Measurements from ENCODE around the gene MTHFR.

- TF ChIP-seq, protein P1, sequence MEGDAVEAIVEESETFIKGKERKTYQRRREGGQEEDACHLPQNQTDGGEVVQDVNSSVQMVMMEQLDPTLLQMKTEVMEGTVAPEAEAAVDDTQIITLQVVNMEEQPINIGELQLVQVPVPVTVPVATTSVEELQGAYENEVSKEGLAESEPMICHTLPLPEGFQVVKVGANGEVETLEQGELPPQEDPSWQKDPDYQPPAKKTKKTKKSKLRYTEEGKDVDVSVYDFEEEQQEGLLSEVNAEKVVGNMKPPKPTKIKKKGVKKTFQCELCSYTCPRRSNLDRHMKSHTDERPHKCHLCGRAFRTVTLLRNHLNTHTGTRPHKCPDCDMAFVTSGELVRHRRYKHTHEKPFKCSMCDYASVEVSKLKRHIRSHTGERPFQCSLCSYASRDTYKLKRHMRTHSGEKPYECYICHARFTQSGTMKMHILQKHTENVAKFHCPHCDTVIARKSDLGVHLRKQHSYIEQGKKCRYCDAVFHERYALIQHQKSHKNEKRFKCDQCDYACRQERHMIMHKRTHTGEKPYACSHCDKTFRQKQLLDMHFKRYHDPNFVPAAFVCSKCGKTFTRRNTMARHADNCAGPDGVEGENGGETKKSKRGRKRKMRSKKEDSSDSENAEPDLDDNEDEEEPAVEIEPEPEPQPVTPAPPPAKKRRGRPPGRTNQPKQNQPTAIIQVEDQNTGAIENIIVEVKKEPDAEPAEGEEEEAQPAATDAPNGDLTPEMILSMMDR (IDR thresholded peaks at IDR 0.05), result no peak
- no peak for TF ChIP-seq POLR2A (IDR thresholded peaks at IDR 0.05)
- TF ChIP-seq POLR2AphosphoS5 (IDR thresholded peaks at IDR 0.05), result no peak
These were observed 34.2 kb downstream of the MTHFR start for GRCh38 chr1:11771481-11772043.

All from suprapubic skin (tissue), 4 donors.